Natural killer cell (primary cell): ENCODE data around the gene DENND10. TPM values are rescaled to one million over a fixed set of nuclear protein-coding genes. Genes with fewer than 3 reads are reported as not detected.

Experiments used
- ATAC-seq, 3 donors: fragments of 150-1000 bp in 2 of 3; fragments of 200-7000 bp in 1 of 3; cut with Tn5 transposase; 1 replicate in 1 of 3; 2 replicates in 2 of 3; pipeline ENCODE4 v1.10.0; 2021; ENCODE audit warnings: mild to moderate bottlenecking in 2 of 3, moderate library complexity in 2 of 3
- DNase-seq, 2 donors: peaks; one replicate each; pipeline versions ENCODE4 v3.0.0 to v3.0.0-alpha.2; 2013 to 2021; ENCODE audit warnings: mixed read lengths in 1 of 2
- H3K27ac ChIP-seq: one replicate; pipeline ENCODE4 v1.5.1; 2013; ENCODE audit warnings: mild to moderate bottlenecking, low read length
- H3K27me3 ChIP-seq: one replicate; pipeline ENCODE4 v1.6.1; 2013; ENCODE audit warnings: low read length; ENCODE audit not compliant: control insufficient read depth, insufficient read depth
- H3K36me3 ChIP-seq: one replicate; pipeline ENCODE4 v1.6.1; 2013; ENCODE audit warnings: low read length; ENCODE audit not compliant: control insufficient read depth, insufficient read depth
- H3K4me1 ChIP-seq: one replicate; pipeline ENCODE4 v1.6.1; 2013; ENCODE audit warnings: low read length; ENCODE audit not compliant: control insufficient read depth, insufficient read depth
- H3K4me3 ChIP-seq: one replicate; pipeline ENCODE4 v1.5.1; 2013; ENCODE audit warnings: low read length
- H3K9me3 ChIP-seq: one replicate; pipeline ENCODE4 v1.6.1; 2013; ENCODE audit warnings: low read length; ENCODE audit not compliant: control insufficient read depth, insufficient read depth
- H3K27ac Mint-ChIP-seq, 2 donors: one replicate each; pipeline ENCODE4 v1.8.0; 2022; ENCODE audit warnings: mild to moderate bottlenecking in 2 of 2, mixed read lengths in 2 of 2, moderate library complexity in 1 of 2
- H3K27me3 Mint-ChIP-seq, 2 donors: one replicate each; pipeline ENCODE4 v1.8.0; 2022; ENCODE audit warnings: low read depth in 2 of 2, mixed read lengths in 2 of 2
- H3K36me3 Mint-ChIP-seq: one replicate; pipeline ENCODE4 v1.8.0; 2022; ENCODE audit warnings: mixed read lengths
- H3K4me1 Mint-ChIP-seq, 2 donors: one replicate each; pipeline ENCODE4 v1.8.0; 2022; ENCODE audit warnings: mixed read lengths in 2 of 2
- H3K4me3 Mint-ChIP-seq: one replicate; pipeline ENCODE4 v1.8.0; 2022; ENCODE audit warnings: mild to moderate bottlenecking, moderate library complexity, mixed read lengths
- H3K9me3 Mint-ChIP-seq, 2 donors: one replicate each; pipeline ENCODE4 v1.8.0; 2022; ENCODE audit warnings: mixed read lengths in 2 of 2
- CTCF ChIP-seq: fragments of 200-600 bp; IDR thresholded peaks from one replicate; pipeline ENCODE4 v1.8.0; 2022; ENCODE audit warnings: antibody characterized with exemption
- WGBS: methylation state at CpG from one replicate; pipeline ENCODE4 v1.1.7; 2013; ENCODE audit warnings: missing lambda C conversion rate; ENCODE audit not compliant: insufficient coverage; 5-methylcytosine and 5-hydroxymethylcytosine counted together
- intact Hi-C: fragments of 100-400 bp; cut with micrococcal nuclease; formaldehyde crosslinking; loops from one replicate; pipeline ENCODE4 v1.14.2; 2022
- total RNA-seq, 4 donors: library from RNA; stranded (reverse); fragments of 120-200 nt in 1 of 4; gene quantifications; one replicate each; pipeline versions ENCODE4 v1.2.3 to v1.2.4, GENCODE V29; 2013 to 2022

Gene DENND10
- total RNA-seq, 3 donors from 2014 or later (not counting 1 experiment from before 2014, with no cell fraction given): 24.0 to 42.4 (median 33.9) TPM

- no peak overlapping the region for H3K27ac ChIP-seq
- no peaks in the 10 kb centered on the region for H3K9me3 ChIP-seq
- no peaks in the 10 kb centered on the region for H3K27me3 ChIP-seq
- H3K36me3 ChIP-seq: peaks cover 44% of the 10 kb centered on the region
- intact Hi-C loops: no loop called here
- Mint-ChIP-seq H3K4me3 (no peak overlapping the region), H3K27ac (no peak overlapping the region), H3K4me1 (peaks cover 7% of the 10 kb centered on the region in 2 donors), H3K36me3 (no peaks in the 10 kb centered on the region), H3K9me3 (no peaks in the 10 kb centered on the region), H3K27me3 (no peaks in the 10 kb centered on the region)
- no peak for TF ChIP-seq CTCF
- ATAC-seq (no peak), DNase-seq (no peak)
- no peak overlapping the region for H3K4me3 ChIP-seq
- WGBS: 96% methylated on average over 5 of the region's 5 CpGs
- H3K4me1 ChIP-seq: peaks cover 17% of the 10 kb centered on the region
Measured at GRCh38 chr10:119118231-119118630, 14.3 kb downstream of the DENND10 start.

- Histone ChIP-seq H3K27ac (peak overlapping the region; percentile 2), H3K4me3 (no peak overlapping the region), H3K4me1 (peaks cover 17% of the 10 kb centered on the region), H3K36me3 (peaks cover 40% of the 10 kb centered on the region), H3K27me3 (no peaks in the 10 kb centered on the region), H3K9me3 (no peaks in the 10 kb centered on the region)
- no peak for TF ChIP-seq CTCF
- H3K36me3 Mint-ChIP-seq: no peaks in the 10 kb centered on the region
- 100% methylated on average over 1 of the region's 1 CpG for WGBS
- no peaks in the 10 kb centered on the region for H3K9me3 Mint-ChIP-seq
- ATAC-seq (no peak), DNase-seq (no peak)
- H3K4me1 Mint-ChIP-seq: peaks cover 7% of the 10 kb centered on the region in 2 donors
- peak overlapping the region in 1 of 2 donors; percentile 79 for H3K27ac Mint-ChIP-seq
- no peak overlapping the region for H3K4me3 Mint-ChIP-seq
- intact Hi-C loops: no loop called here
- H3K27me3 Mint-ChIP-seq: no peaks in the 10 kb centered on the region
Measured at GRCh38 chr10:119119400-119119799, 15.5 kb downstream of the DENND10 start.

- Histone ChIP-seq H3K9me3 (no peaks in the 10 kb centered on the region), H3K4me3 (no peak overlapping the region), H3K36me3 (peaks cover 43% of the 10 kb centered on the region), H3K27me3 (no peaks in the 10 kb centered on the region), H3K27ac (peak overlapping the region; percentile 64), H3K4me1 (peaks cover 17% of the 10 kb centered on the region)
- Mint-ChIP-seq H3K4me1 (peaks cover 7% of the 10 kb centered on the region in 2 donors), H3K27me3 (no peaks in the 10 kb centered on the region), H3K36me3 (no peaks in the 10 kb centered on the region), H3K27ac (peak overlapping the region; percentile 79 to 82), H3K4me3 (no peak overlapping the region), H3K9me3 (no peaks in the 10 kb centered on the region)
- TF ChIP-seq CTCF: no peak
- intact Hi-C loops: loop anchor here (1.0 to 5.0 kb wide), 2 partner anchors 38 to 45 kb away; partner anchors contain the start of genes EIF3A and SFXN4
- peak; percentile 88 to 97 (median 96) for ATAC-seq
- peak in 1 of 2 donors; percentile 63 for DNase-seq
- WGBS: 18% methylated on average over 3 of the region's 4 CpGs
Measured at GRCh38 chr10:119120413-119120867, 16.5 kb downstream of the DENND10 start.

GRCh38 chr10:119120875-119121274 is 17.0 kb downstream of the DENND10 start:
- Mint-ChIP-seq H3K36me3 (peaks cover 3% of the 10 kb centered on the region), H3K27me3 (no peaks in the 10 kb centered on the region), H3K9me3 (no peaks in the 10 kb centered on the region), H3K4me3 (no peak overlapping the region), H3K4me1 (peaks cover 7% of the 10 kb centered on the region in 2 donors), H3K27ac (peak overlapping the region; percentile 79 to 82)
- no peak for DNase-seq
- Histone ChIP-seq H3K27ac (peak overlapping the region; percentile 64), H3K4me3 (no peak overlapping the region), H3K27me3 (no peaks in the 10 kb centered on the region), H3K36me3 (peaks cover 42% of the 10 kb centered on the region), H3K4me1 (peaks cover 17% of the 10 kb centered on the region), H3K9me3 (no peaks in the 10 kb centered on the region)
- no peak for ATAC-seq
- no peak for TF ChIP-seq CTCF
- 100% methylated on average over 2 of the region's 2 CpGs for WGBS
- intact Hi-C loops: loop anchor here (1.0 to 5.0 kb wide), 2 partner anchors 39 to 44 kb away; partner anchors contain the start of genes EIF3A and SFXN4
